Ascending aorta (tissue), 2 donors: Measurements from ENCODE around the gene USP35. TPM values are rescaled to one million over a fixed set of nuclear protein-coding genes. Genes with fewer than 3 reads are reported as not detected.

Experiments
- DNase-seq, 2 donors: peaks; one replicate each; pipeline ENCODE4 v3.0.0-alpha.2; 2019; ENCODE audit warnings: low spot score in 2 of 2
- H3K27ac ChIP-seq, 2 donors: fragments of 200-600 bp; sonication (generic); one replicate each; pipeline ENCODE4 v1.5.1; 2016 to 2017; ENCODE audit warnings: mild to moderate bottlenecking in 1 of 2
- H3K27me3 ChIP-seq: fragments of 200-600 bp; sonication (generic); one replicate; pipeline ENCODE4 v1.5.1; 2017
- H3K36me3 ChIP-seq, 2 donors: fragments of 200-600 bp; sonication (generic); one replicate each; pipeline ENCODE4 v1.5.1; 2016
- H3K4me1 ChIP-seq, 2 donors: fragments of 200-600 bp; sonication (generic); one replicate each; pipeline ENCODE4 v1.5.1; 2016 to 2017; ENCODE audit warnings: mild to moderate bottlenecking in 1 of 2
- H3K4me3 ChIP-seq, 2 donors: fragments of 200-600 bp; sonication (generic); one replicate each; pipeline ENCODE4 v1.5.1; 2016 to 2017; ENCODE audit warnings: mild to moderate bottlenecking in 1 of 2
- H3K9me3 ChIP-seq, 2 donors: fragments of 200-600 bp; sonication (generic); one replicate each; pipeline ENCODE4 v1.5.1; 2016
- intact Hi-C: fragments of 100-400 bp; cut with DNase I; formaldehyde crosslinking; loops from one replicate; pipeline ENCODE4 v1.15.1; 2023
- total RNA-seq: library from RNA; depleted of rRNA; stranded (reverse); fragments of >200 nt; gene quantifications from one replicate; pipeline ENCODE4 v1.1.0, GENCODE V29; 2016
- TF ChIP-seq, protein P1 (sequence below), 3 experiments: fragments of 200-600 bp in 2 of 3; fragments of 450-650 bp in 1 of 3; sonication (generic) in 2 of 3; IDR thresholded peaks; one replicate each; pipeline ENCODE4 v1.5.1; 2016 to 2019; ENCODE audit warnings: antibody characterized with exemption in 3 of 3, mild to moderate bottlenecking in 1 of 3, moderate library complexity in 1 of 3

Gene USP35
- total RNA-seq, 1 donor from 2014 or later: 34.0 TPM

DNA sequence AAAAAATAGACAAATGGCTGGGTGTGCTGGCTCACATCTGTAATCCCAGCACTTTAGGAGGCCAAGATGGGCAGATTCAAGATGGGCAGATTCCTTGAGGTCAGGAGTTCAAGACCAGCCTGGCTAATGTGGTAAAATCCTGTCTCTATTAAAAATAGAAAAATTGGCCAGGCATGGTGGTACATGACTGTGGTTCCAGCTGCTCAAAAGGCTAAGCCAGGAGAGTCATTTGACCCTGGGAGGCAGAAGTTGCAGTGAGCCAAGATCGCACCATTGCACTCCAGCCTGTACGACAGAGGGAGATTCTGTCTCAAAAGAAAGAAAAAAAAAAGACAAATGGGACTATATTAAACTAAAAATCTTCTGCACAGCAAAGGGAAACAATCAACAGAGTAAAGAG is 55.4 kb downstream of the USP35 start:
- intact Hi-C loops: no loop called here

DNA sequence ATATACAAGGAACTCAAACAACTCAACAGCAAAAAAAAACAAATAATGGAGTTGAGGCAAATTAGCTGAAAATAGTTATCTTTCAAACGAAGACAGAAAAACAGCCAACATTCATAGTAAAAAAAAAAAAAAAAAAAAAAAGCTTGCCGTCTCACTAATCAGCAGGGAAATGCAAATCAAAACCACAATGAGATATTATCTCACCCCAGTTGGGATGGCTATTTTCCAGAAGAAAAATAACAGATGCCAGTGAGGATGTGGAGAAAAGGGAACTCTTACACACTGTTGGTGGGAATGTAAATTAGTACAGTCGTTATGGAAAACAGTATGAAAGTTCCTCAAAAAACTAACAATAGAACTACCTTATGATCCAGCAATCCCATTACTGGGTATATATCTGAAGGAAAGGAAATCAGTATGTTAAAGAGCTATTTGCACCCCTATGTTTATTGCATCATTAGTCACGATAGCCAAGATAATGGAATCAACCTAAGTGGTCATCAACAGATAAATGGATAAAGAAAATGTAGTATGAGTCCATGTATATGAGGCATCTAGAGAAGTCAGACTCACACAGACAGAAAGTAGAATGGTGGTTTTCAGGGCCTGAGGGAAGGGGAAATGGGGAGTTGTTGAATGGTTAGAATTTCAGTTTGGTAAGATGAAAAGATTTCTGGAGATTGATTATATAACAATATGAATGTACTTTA is 56.0 kb downstream of the USP35 start:
- peaks cover 0 to 5% of the 10 kb centered on the region in 2 donors for H3K4me1 ChIP-seq
- H3K27me3 ChIP-seq: no peaks in the 10 kb centered on the region
- H3K4me3 ChIP-seq: no peak overlapping the region
- no peak for DNase-seq
- TF ChIP-seq, protein P1, sequence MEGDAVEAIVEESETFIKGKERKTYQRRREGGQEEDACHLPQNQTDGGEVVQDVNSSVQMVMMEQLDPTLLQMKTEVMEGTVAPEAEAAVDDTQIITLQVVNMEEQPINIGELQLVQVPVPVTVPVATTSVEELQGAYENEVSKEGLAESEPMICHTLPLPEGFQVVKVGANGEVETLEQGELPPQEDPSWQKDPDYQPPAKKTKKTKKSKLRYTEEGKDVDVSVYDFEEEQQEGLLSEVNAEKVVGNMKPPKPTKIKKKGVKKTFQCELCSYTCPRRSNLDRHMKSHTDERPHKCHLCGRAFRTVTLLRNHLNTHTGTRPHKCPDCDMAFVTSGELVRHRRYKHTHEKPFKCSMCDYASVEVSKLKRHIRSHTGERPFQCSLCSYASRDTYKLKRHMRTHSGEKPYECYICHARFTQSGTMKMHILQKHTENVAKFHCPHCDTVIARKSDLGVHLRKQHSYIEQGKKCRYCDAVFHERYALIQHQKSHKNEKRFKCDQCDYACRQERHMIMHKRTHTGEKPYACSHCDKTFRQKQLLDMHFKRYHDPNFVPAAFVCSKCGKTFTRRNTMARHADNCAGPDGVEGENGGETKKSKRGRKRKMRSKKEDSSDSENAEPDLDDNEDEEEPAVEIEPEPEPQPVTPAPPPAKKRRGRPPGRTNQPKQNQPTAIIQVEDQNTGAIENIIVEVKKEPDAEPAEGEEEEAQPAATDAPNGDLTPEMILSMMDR (IDR thresholded peaks at IDR 0.05): no peak
- H3K9me3 ChIP-seq: peaks cover 0 to 6% of the 10 kb centered on the region in 2 donors
- intact Hi-C loops: no loop called here
- peaks cover 0 to 40% of the 10 kb centered on the region in 2 donors for H3K36me3 ChIP-seq
- H3K27ac ChIP-seq: peak overlapping the region; percentile 53 to 67

More for the DNA sequence above, 55.4 kb downstream of the USP35 start:
- Histone ChIP-seq H3K4me3 (no peak overlapping the region), H3K4me1 (peaks cover 0 to 5% of the 10 kb centered on the region in 2 donors), H3K27me3 (no peaks in the 10 kb centered on the region), H3K36me3 (peaks cover 0 to 40% of the 10 kb centered on the region in 2 donors), H3K27ac (peak overlapping the region; percentile 53 to 67), H3K9me3 (peaks cover 0 to 6% of the 10 kb centered on the region in 2 donors)
- TF ChIP-seq, protein P1 (IDR thresholded peaks at IDR 0.05): no peak
- DNase-seq: no peak

- Histone ChIP-seq H3K4me3 (no peak overlapping the region), H3K9me3 (no peaks in the 10 kb centered on the region), H3K27me3 (no peaks in the 10 kb centered on the region), H3K27ac (no peak overlapping the region), H3K36me3 (peaks cover 0 to 37% of the 10 kb centered on the region in 2 donors), H3K4me1 (peaks cover 16 to 21% of the 10 kb centered on the region in 2 donors)
- no peak for DNase-seq
- TF ChIP-seq, protein P1 (IDR thresholded peaks at IDR 0.05): no peak
- intact Hi-C loops: no loop called here
Observed at GRCh38 chr11:78248191-78248590, 59.5 kb downstream of the USP35 start.

- H3K4me3 ChIP-seq: no peak overlapping the region
- no peaks in the 10 kb centered on the region for H3K27me3 ChIP-seq
- TF ChIP-seq, protein P1 (IDR thresholded peaks at IDR 0.05): no peak
- H3K4me1 ChIP-seq: peaks cover 16 to 21% of the 10 kb centered on the region in 2 donors
- no peak overlapping the region for H3K27ac ChIP-seq
- H3K36me3 ChIP-seq: peaks cover 0 to 37% of the 10 kb centered on the region in 2 donors
- intact Hi-C loops: no loop called here
- no peaks in the 10 kb centered on the region for H3K9me3 ChIP-seq
- DNase-seq: no peak
Observed at GRCh38 chr11:78248903-78249302, 60.2 kb downstream of the USP35 start.

DNA sequence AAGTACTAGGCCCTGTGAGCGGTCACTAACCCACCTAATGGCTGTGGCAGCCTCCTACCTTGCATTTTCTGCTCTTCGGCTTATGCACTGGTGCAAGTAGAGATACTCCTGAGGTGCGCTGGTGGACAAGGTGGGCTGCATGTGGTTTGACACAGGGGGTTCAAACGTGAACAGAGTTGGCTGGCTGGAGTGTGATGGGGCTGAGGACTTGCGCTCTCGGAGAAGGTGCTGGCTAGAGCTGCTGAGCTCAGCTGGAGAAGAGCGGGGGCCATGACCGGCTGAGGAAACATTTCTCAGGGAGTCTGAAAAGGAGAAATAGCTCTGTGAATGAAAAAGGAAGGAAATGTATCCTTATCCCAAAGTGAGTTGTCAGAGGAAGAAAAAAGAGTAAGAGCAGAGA is 61.4 kb downstream of the USP35 start:
- H3K27ac ChIP-seq: peak overlapping the region; percentile 61 to 75
- DNase-seq: no peak
- intact Hi-C loops: no loop called here
- H3K9me3 ChIP-seq: no peaks in the 10 kb centered on the region
- peaks cover 16 to 27% of the 10 kb centered on the region in 2 donors for H3K4me1 ChIP-seq
- H3K27me3 ChIP-seq: no peaks in the 10 kb centered on the region
- TF ChIP-seq, protein P1 (IDR thresholded peaks at IDR 0.05): no peak
- H3K4me3 ChIP-seq: no peak overlapping the region
- peaks cover 0 to 37% of the 10 kb centered on the region in 2 donors for H3K36me3 ChIP-seq
